ENCODE data around the gene GSKIP.

The GSKIP gene

DNA sequence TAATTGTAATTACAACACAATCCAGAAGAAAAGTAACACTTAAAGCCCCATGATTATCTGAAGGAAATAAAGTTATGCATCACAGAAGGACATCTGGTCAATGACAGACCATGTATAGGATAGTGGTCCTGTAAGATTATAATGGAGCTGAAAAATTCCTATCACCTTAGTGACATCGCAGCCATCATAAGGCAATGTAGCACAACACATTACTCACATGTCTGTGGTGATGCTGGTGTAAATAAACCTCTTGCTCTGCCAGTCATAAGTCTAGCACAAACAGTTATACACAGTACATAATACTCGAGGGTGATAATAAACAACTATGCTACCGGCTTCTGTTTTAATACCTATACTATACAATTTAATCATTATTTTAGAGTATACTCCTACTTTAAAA is 11.3 kb upstream of the GSKIP start:
- H3K27me3 ChIP-seq (ENCODE audit: control insufficient read depth, insufficient read depth, low read length), result no peaks in the 10 kb centered on the region
- H3K9me3 ChIP-seq (ENCODE audit: control insufficient read depth, insufficient read depth, low read length), result no peaks in the 10 kb centered on the region
- H3K36me3 ChIP-seq (ENCODE audit: control insufficient read depth, insufficient read depth, low read length), result no peaks in the 10 kb centered on the region
- no peak for DNase-seq (ENCODE audit: low read depth, low spot score)
- H3K27ac ChIP-seq (ENCODE audit: low read length), result no peak overlapping the region
- peaks cover 1% of the 10 kb centered on the region; the same call in 1 of the 2 replicates for H3K4me1 ChIP-seq (ENCODE audit: control insufficient read depth, insufficient read depth, low read length)
- H3K4me3 ChIP-seq (ENCODE audit: low read length), result no peak overlapping the region
- no CpG with 5 or more reads among the region's 3 CpGs for WGBS (ENCODE audit: insufficient coverage, insufficient read length)

DNA sequence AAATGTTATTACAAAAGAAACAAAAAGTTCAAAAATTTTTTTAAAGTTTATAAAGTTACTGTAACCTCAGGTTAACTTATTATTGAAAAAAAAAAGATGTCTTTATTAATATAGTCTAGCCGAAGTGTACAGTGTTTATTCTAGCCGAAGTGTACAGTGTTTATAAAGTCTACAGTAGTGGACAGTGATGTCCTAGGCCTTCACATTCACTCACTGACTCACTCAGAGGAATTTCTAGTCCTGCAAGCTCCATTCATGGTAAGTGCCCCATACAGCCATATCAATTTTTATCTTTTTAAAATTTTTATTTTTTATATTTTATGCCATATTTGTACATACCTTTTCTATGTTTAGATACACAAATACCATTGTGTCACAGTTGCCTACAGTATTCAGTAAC is 10.6 kb upstream of the GSKIP start:
- peaks cover 1% of the 10 kb centered on the region; the same call in 1 of the 2 replicates for H3K4me1 ChIP-seq (ENCODE audit: control insufficient read depth, insufficient read depth, low read length)
- no CpG with 5 or more reads among the region's 2 CpGs for WGBS (ENCODE audit: insufficient coverage, insufficient read length)
- H3K27ac ChIP-seq (ENCODE audit: low read length), result no peak overlapping the region
- H3K36me3 ChIP-seq (ENCODE audit: control insufficient read depth, insufficient read depth, low read length), result no peaks in the 10 kb centered on the region
- H3K27me3 ChIP-seq (ENCODE audit: control insufficient read depth, insufficient read depth, low read length), result no peaks in the 10 kb centered on the region
- no peak overlapping the region for H3K4me3 ChIP-seq (ENCODE audit: low read length)
- H3K9me3 ChIP-seq (ENCODE audit: control insufficient read depth, insufficient read depth, low read length), result no peaks in the 10 kb centered on the region
- no peak for DNase-seq (ENCODE audit: low read depth, low spot score)

DNA sequence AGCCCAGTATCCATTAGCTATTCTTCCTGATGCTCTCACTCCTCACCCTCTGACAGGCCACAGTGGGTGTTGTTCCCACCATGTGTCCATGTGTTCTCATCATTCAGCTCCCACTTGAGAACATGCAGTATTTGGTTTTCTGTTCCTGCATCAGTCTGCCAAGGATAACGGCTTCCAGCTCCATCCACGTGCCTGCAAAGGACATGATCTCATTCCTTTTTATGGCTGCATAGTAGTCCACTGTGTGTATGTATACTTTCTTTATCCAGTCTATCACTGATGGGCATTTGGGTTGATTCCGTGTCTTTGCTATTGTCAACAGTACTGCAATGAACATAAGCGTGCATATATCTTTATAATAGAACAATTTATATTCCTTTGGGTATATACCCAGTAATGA is 9.1 kb upstream of the GSKIP start:
- no CpG with 5 or more reads among the region's 4 CpGs for WGBS (ENCODE audit: insufficient coverage, insufficient read length)
- no peaks in the 10 kb centered on the region for H3K9me3 ChIP-seq (ENCODE audit: control insufficient read depth, insufficient read depth, low read length)
- DNase-seq (ENCODE audit: low read depth, low spot score), result no peak

DNA sequence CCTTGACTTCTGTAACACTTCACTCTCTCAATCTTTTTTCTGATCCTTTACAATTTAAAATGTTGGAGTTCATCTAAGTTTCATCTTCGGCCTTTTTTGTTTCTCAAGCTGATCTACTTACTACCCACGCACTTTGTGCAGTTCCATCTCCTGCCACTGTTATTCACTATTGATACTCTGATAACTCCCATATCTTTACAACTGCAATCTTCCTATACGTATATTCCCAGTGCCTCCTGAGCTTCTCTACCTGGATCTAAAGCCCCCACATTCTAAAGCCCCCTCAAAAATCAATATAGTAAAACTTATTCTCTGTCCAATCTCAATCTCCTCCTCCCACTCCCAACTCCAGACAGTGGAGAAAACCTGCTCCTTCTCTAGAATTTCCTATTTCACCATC is 6.1 kb upstream of the GSKIP start:
- Histone ChIP-seq H3K36me3 (ENCODE audit: control insufficient read depth, insufficient read depth, low read length) (no peaks in the 10 kb centered on the region), H3K4me3 (ENCODE audit: low read length) (no peak overlapping the region), H3K27ac (ENCODE audit: low read length) (no peak overlapping the region), H3K4me1 (ENCODE audit: control insufficient read depth, insufficient read depth, low read length) (no peaks in the 10 kb centered on the region), H3K27me3 (ENCODE audit: control insufficient read depth, insufficient read depth, low read length) (no peaks in the 10 kb centered on the region), H3K9me3 (ENCODE audit: control insufficient read depth, insufficient read depth, low read length) (no peaks in the 10 kb centered on the region)
- no peak for DNase-seq (ENCODE audit: low read depth, low spot score)
- no CpG with 5 or more reads among the region's 3 CpGs for WGBS (ENCODE audit: insufficient coverage, insufficient read length)

More for the DNA sequence above, 9.1 kb upstream of the GSKIP start:
- H3K27me3 ChIP-seq (ENCODE audit: control insufficient read depth, insufficient read depth, low read length), result no peaks in the 10 kb centered on the region
- H3K27ac ChIP-seq (ENCODE audit: low read length), result no peak overlapping the region
- no peak overlapping the region for H3K4me3 ChIP-seq (ENCODE audit: low read length)
- no peaks in the 10 kb centered on the region; the same call in 1 of the 2 replicates for H3K4me1 ChIP-seq (ENCODE audit: control insufficient read depth, insufficient read depth, low read length)
- H3K36me3 ChIP-seq (ENCODE audit: control insufficient read depth, insufficient read depth, low read length), result no peaks in the 10 kb centered on the region

DNA sequence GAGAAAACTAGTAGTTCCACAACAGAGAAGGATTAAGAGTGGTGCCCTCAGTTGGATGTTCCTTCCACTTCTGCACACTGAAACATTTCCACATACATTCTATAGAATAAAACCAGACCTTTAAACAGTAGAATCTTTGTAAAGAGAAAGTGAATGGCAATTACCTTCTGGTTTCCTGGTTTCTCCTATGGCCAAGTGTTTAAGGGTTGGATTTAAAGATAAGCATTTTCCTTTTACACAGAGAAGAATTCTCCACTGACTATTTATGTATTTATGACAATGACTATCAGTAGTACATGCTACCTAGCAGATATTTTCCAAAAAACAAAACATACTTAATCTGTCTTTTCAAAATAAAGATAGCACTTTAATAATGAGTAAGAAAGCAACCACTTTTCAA is 3.4 kb upstream of the GSKIP start:
- no peak for DNase-seq (ENCODE audit: low read depth, low spot score)
- Histone ChIP-seq H3K9me3 (ENCODE audit: control insufficient read depth, insufficient read depth, low read length) (no peaks in the 10 kb centered on the region), H3K27me3 (ENCODE audit: control insufficient read depth, insufficient read depth, low read length) (no peaks in the 10 kb centered on the region), H3K27ac (ENCODE audit: low read length) (no peak overlapping the region), H3K36me3 (ENCODE audit: control insufficient read depth, insufficient read depth, low read length) (no peaks in the 10 kb centered on the region), H3K4me3 (ENCODE audit: low read length) (no peak overlapping the region), H3K4me1 (ENCODE audit: control insufficient read depth, insufficient read depth, low read length) (0 out of 2 replicates have a peak, but pooled peaks cover 2% of the 10 kb centered on the region)

DNA sequence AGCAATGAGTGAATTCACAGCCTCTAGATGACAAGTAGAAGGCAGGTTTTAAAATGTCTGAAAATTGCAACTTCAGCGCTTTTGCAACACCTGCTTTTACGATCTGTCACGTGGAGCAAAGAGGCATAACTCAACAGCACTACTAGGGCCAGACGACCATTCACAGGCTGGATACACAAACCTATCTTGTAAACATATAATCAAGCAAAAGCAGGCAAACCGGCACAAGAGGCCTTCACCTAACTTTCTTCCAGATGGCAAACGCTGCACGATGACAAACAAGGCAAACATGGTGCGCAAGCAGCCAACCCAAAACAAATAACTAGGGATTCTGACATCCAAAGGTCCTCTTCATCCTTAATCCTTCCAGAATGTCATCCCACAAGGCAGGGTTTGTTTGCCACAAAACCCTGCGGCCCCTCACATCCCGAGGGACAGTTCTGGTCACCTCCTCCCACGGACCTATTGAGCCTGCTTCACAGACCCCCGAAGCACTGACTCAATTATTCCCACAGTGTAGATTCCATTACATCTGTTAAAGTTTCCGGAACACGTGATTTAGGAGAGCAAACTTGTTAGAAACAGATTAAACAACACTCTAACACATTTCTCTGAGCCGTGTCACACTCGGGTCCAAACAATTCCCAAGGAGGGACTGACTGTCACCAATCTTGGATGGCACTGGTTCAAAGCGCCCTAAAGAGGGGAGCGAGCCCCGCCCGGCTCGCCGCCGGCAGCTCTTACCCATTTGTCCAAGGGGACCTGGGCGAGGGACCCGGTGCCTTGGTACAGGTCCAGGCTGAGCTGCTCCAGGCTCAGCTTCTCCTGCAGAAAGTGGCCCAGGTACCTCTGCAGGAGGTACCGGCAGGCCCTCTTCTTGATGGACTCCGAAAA is 1.0 kb upstream of the GSKIP start:
- no CpG with 5 or more reads among the region's 27 CpGs for WGBS (ENCODE audit: insufficient coverage, insufficient read length)
- no peaks in the 10 kb centered on the region for H3K36me3 ChIP-seq (ENCODE audit: control insufficient read depth, insufficient read depth, low read length)
- 0 out of 2 replicates have a peak, but pooled peaks cover 2% of the 10 kb centered on the region for H3K4me1 ChIP-seq (ENCODE audit: control insufficient read depth, insufficient read depth, low read length)
- H3K27me3 ChIP-seq (ENCODE audit: control insufficient read depth, insufficient read depth, low read length), result no peaks in the 10 kb centered on the region
- H3K27ac ChIP-seq (ENCODE audit: low read length), result no peak overlapping the region
- no peak for DNase-seq (ENCODE audit: low read depth, low spot score)
- no peaks in the 10 kb centered on the region for H3K9me3 ChIP-seq (ENCODE audit: control insufficient read depth, insufficient read depth, low read length)
- H3K4me3 ChIP-seq (ENCODE audit: low read length), result peak overlapping the region; percentile 89

DNA sequence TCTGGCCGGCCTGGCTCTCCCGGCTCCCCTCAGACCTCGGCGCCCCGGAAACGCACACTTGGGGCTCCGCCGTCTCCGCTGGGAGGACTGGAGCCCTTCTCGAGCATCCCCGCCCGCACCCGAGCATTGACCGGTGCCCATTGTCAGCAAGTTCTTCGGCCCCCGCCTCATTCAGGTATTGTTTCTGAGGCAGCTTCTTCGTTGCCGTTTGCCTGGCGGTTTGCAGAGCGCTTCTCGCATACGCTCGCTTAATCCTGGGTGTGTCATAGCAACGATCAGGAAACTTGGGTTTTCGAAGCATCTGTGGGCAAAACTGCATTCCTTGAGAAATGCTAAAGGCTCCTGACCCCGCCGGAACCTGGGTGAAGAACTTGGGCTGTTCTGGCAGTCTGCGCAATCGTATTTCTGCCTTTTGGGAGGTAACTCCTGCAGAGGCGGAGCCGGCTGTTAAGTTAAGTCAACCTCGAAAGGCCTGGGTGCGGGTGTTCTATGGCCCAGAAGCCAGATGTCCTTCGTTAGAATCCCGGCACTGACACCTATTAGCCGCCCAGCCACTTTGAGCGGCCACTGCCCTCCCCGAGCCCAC is 518 bp downstream of the GSKIP start:
- DNase-seq (ENCODE audit: low read depth, low spot score), result no peak
- WGBS (ENCODE audit: insufficient coverage, insufficient read length), result no CpG with 5 or more reads among the region's 38 CpGs

DNA sequence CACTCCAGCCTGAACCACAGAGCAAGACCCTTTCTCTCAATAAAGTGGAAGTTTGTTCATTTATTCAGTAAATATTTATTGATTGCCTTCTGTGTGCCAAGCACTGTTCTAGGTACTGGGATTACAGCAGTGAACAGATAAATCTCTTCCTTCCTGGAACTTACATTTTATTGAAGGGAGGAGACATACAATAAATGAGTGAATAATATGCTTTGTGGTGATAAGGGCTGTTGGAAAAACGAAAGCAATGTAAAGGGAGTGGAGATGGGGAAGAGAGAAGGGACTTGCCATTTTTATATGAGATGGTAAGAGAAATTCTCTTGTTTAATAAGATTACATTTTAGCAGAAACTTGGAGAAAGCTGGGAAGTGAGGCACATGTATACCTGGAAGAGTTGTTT is 1.6 kb downstream of the GSKIP start:
- Histone ChIP-seq H3K4me3 (ENCODE audit: low read length) (0 out of 2 replicates have a peak overlapping the region, but pooled peaks have one; percentile 89), H3K9me3 (ENCODE audit: control insufficient read depth, insufficient read depth, low read length) (no peaks in the 10 kb centered on the region), H3K27me3 (ENCODE audit: control insufficient read depth, insufficient read depth, low read length) (no peaks in the 10 kb centered on the region), H3K4me1 (ENCODE audit: control insufficient read depth, insufficient read depth, low read length) (0 out of 2 replicates have a peak, but pooled peaks cover 2% of the 10 kb centered on the region), H3K27ac (ENCODE audit: low read length) (no peak overlapping the region), H3K36me3 (ENCODE audit: control insufficient read depth, insufficient read depth, low read length) (no peaks in the 10 kb centered on the region)
- no CpG with 5 or more reads among the region's 1 CpG for WGBS (ENCODE audit: insufficient coverage, insufficient read length)
- no peak for DNase-seq (ENCODE audit: low read depth, low spot score)

More for the DNA sequence above, 518 bp downstream of the GSKIP start:
- H3K27ac ChIP-seq (ENCODE audit: low read length), result no peak overlapping the region
- H3K4me3 ChIP-seq (ENCODE audit: low read length), result peak overlapping the region; percentile 89
- H3K36me3 ChIP-seq (ENCODE audit: control insufficient read depth, insufficient read depth, low read length), result no peaks in the 10 kb centered on the region
- H3K9me3 ChIP-seq (ENCODE audit: control insufficient read depth, insufficient read depth, low read length), result no peaks in the 10 kb centered on the region
- no peaks in the 10 kb centered on the region for H3K27me3 ChIP-seq (ENCODE audit: control insufficient read depth, insufficient read depth, low read length)
- H3K4me1 ChIP-seq (ENCODE audit: control insufficient read depth, insufficient read depth, low read length), result 0 out of 2 replicates have a peak, but pooled peaks cover 2% of the 10 kb centered on the region

DNA sequence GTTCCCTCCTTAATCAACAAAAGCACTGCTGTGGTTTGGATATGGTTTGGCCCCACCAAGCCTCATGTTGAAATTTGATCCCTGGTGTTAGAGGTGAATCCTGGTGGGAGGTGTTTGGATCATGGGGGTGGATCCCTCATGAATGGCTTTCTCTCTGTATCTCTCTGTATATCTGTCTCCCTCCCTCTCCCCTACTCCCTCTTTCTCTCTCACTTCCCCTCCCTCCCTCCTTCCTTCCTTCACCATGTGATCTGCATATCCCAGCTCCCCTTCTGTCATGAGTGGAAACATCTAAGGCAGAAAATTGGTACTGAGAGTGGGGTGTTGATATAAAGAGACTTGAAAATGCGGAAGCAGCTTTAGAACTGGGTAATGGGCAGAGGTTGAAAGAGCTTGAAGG is 5.2 kb downstream of the GSKIP start:
- Histone ChIP-seq H3K27ac (ENCODE audit: low read length) (no peak overlapping the region), H3K27me3 (ENCODE audit: control insufficient read depth, insufficient read depth, low read length) (no peaks in the 10 kb centered on the region), H3K4me1 (ENCODE audit: control insufficient read depth, insufficient read depth, low read length) (0 out of 2 replicates have a peak, but pooled peaks cover 2% of the 10 kb centered on the region), H3K9me3 (ENCODE audit: control insufficient read depth, insufficient read depth, low read length) (no peaks in the 10 kb centered on the region), H3K36me3 (ENCODE audit: control insufficient read depth, insufficient read depth, low read length) (no peaks in the 10 kb centered on the region), H3K4me3 (ENCODE audit: low read length) (no peak overlapping the region)
- no peak for DNase-seq (ENCODE audit: low read depth, low spot score)
- WGBS (ENCODE audit: insufficient coverage, insufficient read length), result no CpG with 5 or more reads among the region's 1 CpG

DNA sequence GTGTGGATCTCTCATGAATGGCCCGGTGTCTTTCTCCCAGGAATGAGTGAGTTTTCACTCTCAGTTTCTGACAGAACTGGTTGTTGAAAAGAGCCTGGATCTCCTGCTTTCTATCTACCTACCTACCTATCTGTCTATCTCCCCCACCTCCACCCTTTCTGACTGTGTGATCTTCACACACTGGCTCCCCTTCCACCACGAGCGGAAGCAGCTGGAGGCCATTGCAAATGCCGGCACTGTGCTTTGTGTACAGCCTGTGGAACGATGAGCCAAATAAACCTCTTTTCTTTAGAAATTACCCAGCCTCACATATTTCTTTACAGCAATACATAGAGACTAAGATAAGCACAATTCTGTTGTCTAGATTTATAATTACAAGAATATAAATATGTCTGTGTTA is 7.2 kb downstream of the GSKIP start:
- no peaks in the 10 kb centered on the region for H3K4me1 ChIP-seq (ENCODE audit: control insufficient read depth, insufficient read depth, low read length)
- DNase-seq (ENCODE audit: low read depth, low spot score), result no peak
- no peak overlapping the region for H3K4me3 ChIP-seq (ENCODE audit: low read length)
- H3K27me3 ChIP-seq (ENCODE audit: control insufficient read depth, insufficient read depth, low read length), result no peaks in the 10 kb centered on the region
- H3K36me3 ChIP-seq (ENCODE audit: control insufficient read depth, insufficient read depth, low read length), result no peaks in the 10 kb centered on the region
- no CpG with 5 or more reads among the region's 5 CpGs for WGBS (ENCODE audit: insufficient coverage, insufficient read length)
- no peaks in the 10 kb centered on the region for H3K9me3 ChIP-seq (ENCODE audit: control insufficient read depth, insufficient read depth, low read length)
- H3K27ac ChIP-seq (ENCODE audit: low read length), result no peak overlapping the region

Measured in iPS DF 6.9 (cell line).